Ishikawa (cell line): Measurements from ENCODE around the gene PIWIL4.

Experiments used
- CEBPB ChIP-seq: IDR thresholded peaks from 2 replicates; pipeline ENCODE4 v1.6.1; 2012
- EP300 ChIP-seq: IDR thresholded peaks from 2 replicates; pipeline ENCODE4 v1.6.1; 2012; ENCODE audit warnings: borderline replicate concordance
- MAX ChIP-seq: IDR thresholded peaks from 2 replicates; pipeline ENCODE4 v1.6.1; 2012
- NFIC ChIP-seq: IDR thresholded peaks from 2 replicates; pipeline ENCODE4 v1.6.1; 2012
- RAD21 ChIP-seq: IDR thresholded peaks from 2 replicates; pipeline ENCODE4 v1.6.1; 2012; ENCODE audit warnings: low read depth
- REST ChIP-seq: IDR thresholded peaks from 2 replicates; pipeline ENCODE4 v1.6.1; 2012; ENCODE audit warnings: low read depth, mild to moderate bottlenecking
- TAF1 ChIP-seq: IDR thresholded peaks from 2 replicates; pipeline ENCODE4 v1.6.1; 2012; ENCODE audit warnings: low read depth, mild to moderate bottlenecking
- YY1 ChIP-seq: IDR thresholded peaks from 2 replicates; pipeline ENCODE4 v1.6.1; 2012; ENCODE audit warnings: low read depth

- no peak for TF ChIP-seq MAX
- TF ChIP-seq CEBPB = no peak
- no peak for TF ChIP-seq EP300
- no peak for TF ChIP-seq REST
- no peak for TF ChIP-seq TAF1
- TF ChIP-seq NFIC = no peak
- TF ChIP-seq RAD21 = no peak
- no peak for TF ChIP-seq YY1
Measured at GRCh38 chr11:94586546-94586945, 19.4 kb downstream of the PIWIL4 start.
